NCI-H1105 treated with DMSO at 0.1 percent for 48 hours (cell line): Measurements from ENCODE around the gene OR8H2.
"Not testable (repeated sequence)": the region's sequence is repeated elsewhere in the genome, so short reads cannot be mapped to it uniquely, and the experiment has no call there.

ENCODE experiments used
- DNase-seq: peaks from one replicate; lab custom pipeline; 2025; lab: John Stamatoyannopoulos, UW

OR8H2 gene, protein sequence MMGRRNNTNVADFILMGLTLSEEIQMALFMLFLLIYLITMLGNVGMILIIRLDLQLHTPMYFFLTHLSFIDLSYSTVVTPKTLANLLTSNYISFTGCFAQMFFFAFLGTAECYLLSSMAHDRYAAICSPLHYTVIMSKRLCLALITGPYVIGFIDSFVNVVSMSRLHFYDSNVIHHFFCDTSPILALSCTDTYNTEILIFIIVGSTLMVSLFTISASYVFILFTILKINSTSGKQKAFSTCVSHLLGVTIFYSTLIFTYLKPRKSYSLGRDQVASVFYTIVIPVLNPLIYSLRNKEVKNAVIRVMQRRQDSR

GRCh38 chr11:56103210-56103737 is at the start of gene OR8H2:
Gene OR8H2, plus strand, starts transcription at chr11:56103687. Its CDS starts 1,356 bp downstream, at chr11:56105043.
- DNase-seq, result no peak

- DNase-seq, result not testable (repeated sequence)
Measured at GRCh38 chr11:56056366-56056765, 47.1 kb upstream of the OR8H2 start.

GRCh38 chr11:56057661-56058237 is 45.7 kb upstream of the OR8H2 start:
- DNase-seq, result not testable (repeated sequence)

DNA sequence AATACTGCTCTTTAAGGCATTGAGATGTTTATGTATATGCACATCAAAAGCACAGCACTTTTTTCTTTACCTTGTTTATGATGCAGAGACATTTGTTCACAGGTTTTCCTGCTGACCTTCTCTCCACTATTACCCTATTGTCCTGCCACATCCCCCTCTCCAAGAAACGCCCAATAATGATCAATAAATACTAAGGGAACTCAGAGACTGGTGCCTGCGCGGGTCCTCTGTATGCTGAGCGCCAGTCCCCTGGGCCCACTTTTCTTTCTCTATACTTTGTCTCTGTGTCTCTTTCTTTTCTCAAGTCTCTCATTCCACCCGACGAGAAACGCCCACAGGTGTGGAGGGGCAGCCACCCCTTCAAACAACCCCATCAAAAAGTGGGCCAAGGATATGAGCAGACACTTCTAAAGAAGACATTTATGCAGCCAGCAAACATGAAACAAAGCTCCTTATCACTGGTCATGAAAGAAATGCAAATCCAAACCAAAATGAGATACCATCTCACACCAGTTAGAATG is 45.2 kb upstream of the OR8H2 start:
- not testable (repeated sequence) for DNase-seq

- DNase-seq, result no peak
Measured at GRCh38 chr11:56066980-56067379, 36.5 kb upstream of the OR8H2 start.

GRCh38 chr11:56089697-56090096 is 13.8 kb upstream of the OR8H2 start:
- peak; percentile 8 for DNase-seq

DNA sequence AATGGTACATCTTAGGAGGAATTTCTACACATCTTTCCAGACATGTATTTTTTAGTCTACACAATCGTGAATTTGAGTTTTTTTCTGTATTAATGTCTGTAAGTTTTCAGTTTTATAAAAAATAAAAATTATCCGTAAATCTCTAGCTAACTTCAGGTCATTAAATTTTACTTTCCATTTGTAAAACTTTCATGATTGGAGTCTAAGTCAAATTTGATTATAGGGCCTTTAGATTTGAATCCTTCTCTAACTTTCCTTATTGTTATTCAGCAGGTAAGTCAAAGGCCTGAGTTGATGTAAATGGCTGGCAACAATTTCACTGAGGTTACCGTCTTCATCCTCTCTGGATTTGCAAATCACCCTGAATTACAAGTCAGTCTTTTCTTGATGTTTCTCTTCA is 10.5 kb upstream of the OR8H2 start, which contains the start of gene OR8I2:
Gene OR8I2, plus strand, starts transcription at position 301 of the 400 bp plus-strand sequence. Its CDS starts 0 bp downstream, at position 301.
- DNase-seq, result no peak

DNA sequence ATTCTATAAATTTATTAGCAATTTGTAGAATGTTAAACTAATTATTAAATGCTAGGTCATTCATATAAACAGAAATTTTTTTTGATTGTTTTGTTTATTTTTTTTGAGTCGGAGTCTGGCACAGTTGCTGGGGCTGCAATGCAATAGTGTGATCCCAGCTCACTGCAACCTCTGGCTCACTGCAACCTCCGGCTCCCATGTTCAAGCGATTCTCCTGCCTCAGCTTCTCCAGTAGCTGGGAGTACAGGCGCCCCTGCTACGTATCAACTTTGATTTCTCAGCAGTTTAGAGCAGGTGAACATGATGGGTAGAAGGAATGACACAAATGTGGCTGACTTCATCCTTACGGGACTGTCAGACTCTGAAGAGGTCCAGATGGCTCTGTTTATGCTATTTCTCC is 18.6 kb downstream of the OR8H2 start, which contains the start of gene OR8H3:
Gene OR8H3, plus strand, starts transcription at position 301 of the 400 bp plus-strand sequence. Its CDS starts 0 bp downstream, at position 301.
- DNase-seq, result no peak

- DNase-seq, result no peak
Measured at GRCh38 chr11:56140151-56140661, 36.7 kb downstream of the OR8H2 start, which contains the start of gene OR8J3. Gene OR8J3, minus strand, starts transcription at chr11:56140201. Its CDS starts 2,483 bp downstream, at chr11:56137718.

DNA sequence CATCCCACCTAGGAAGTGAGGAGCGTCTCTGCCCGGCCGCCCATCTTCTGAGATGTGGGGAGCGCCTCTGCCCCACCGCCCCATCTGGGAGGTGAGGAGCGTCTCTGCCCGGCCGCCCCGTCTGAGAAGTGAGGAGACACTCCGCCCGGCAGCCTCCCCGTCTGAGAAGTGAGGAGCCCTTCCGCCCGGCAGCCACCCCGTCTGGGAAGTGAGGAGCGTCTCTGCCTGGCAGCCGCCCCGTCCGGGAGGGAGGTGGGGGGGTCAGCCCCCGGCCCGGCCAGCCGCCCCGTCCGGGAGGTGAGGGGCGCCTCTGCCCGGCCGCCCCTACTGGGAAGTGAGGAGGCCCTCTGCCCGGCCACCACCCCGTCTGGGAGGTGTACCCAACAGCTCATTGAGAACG is 40.2 kb downstream of the OR8H2 start:
- not testable (repeated sequence) for DNase-seq

DNA sequence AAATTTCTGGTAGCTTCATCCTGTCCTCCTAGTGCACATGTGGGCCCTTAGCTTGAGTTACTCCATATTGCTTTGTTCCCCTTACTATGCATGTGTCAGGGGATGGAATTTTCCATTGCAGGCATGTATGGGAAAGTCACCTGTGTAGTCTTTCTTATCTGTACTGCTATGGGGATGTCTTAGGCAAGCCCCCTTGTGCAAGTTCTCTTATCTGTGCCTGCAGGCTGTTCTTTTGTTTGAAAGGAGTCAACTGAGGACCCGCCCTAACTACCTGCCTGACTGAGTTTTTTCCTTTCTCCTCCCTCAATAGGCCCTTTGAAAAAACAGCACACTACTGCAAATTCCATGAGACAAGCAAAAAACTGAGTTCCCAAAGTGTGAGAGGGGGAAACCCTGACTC is 47.9 kb downstream of the OR8H2 start:
- no peak for DNase-seq

DNA sequence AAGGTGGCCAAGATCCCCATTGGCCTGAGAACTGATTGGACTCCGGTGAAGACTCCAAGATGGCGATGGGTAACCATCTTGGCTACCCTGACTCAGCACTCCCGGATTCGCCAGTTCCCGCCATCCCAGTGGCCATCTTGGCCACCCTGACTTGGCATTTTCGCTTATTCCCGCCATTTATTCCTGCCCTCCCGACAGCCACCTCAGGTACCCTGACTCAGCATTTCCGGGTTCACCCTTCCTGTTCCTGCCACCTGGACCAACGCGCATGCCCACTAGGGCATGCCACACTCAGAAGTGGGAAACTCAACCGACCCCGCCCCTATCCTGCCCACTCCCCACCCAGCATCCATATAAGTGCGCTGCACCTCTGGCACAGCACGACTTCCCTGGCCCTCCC is 48.8 kb downstream of the OR8H2 start:
- no peak for DNase-seq
